Skeletal muscle satellite cell (primary cell): ENCODE measurements around the gene RING1.

Source experiments
- H3K27me3 ChIP-seq: 2 replicates; pipeline ENCODE4 v1.7.0; 2013; ENCODE audit warnings: low read length; ENCODE audit not compliant: control insufficient read depth, insufficient read depth
- H3K36me3 ChIP-seq: 2 replicates; pipeline ENCODE4 v1.7.0; 2013; ENCODE audit warnings: mild to moderate bottlenecking, control low read depth, low read length; ENCODE audit not compliant: insufficient read depth
- H3K4me1 ChIP-seq: 2 replicates; pipeline ENCODE4 v1.7.0; 2013; ENCODE audit warnings: low read length; ENCODE audit not compliant: control insufficient read depth, insufficient read depth
- H3K4me2 ChIP-seq: 2 replicates; pipeline ENCODE4 v1.7.0; 2013; ENCODE audit warnings: mild to moderate bottlenecking, low read length
- H3K4me3 ChIP-seq: 2 replicates; pipeline ENCODE4 v1.7.0; 2013; ENCODE audit warnings: low read length
- H3K9ac ChIP-seq: 2 replicates; pipeline ENCODE4 v1.7.0; 2013; ENCODE audit warnings: mild to moderate bottlenecking, low read depth, low read length, moderate library complexity
- H3K9me3 ChIP-seq: replicated peaks from 2 replicates; pipeline ENCODE4 v1.7.0; 2013; ENCODE audit warnings: mild to moderate bottlenecking, control low read depth, low read length

RING1 gene

DNA sequence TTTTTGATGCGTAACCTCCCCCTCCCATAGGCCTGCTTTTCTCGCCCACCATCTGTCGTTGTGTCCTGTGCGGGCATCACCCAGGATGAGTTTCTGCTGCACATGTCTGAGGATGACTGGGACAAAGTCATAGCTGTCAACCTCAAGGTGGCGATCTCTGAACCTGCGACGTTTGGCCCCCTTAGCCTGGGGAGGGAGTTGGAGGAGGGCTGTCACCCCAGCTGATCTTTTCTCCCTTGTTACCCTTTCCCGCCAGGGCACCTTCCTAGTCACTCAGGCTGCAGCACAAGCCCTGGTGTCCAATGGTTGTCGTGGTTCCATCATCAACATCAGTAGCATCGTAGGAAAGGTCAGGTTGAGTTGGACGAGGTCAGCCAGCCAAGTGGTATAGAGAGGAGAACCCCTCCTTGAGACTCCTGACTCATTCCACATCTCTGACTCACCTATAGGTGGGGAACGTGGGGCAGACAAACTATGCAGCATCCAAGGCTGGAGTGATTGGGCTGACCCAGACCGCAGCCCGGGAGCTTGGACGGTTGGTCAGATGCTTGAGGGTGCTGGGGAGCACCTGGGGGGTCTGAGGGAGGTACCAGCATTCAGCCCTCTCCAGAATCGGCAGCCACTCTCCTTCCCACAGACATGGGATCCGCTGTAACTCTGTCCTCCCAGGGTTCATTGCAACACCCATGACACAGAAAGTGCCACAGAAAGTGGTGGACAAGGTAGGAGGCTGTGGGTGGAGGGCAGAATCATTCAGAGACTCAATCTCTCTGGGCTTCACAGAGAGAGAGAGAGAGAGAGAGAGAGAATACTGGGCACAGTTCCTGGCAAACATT, 2.9 kb upstream of the RING1 start:
- H3K9me3 ChIP-seq: no peaks in the 10 kb centered on the region
- peak overlapping the region; percentile 94 for H3K4me2 ChIP-seq
- peak overlapping the region; percentile 78 for H3K4me3 ChIP-seq
- H3K9ac ChIP-seq: peak overlapping the region; percentile 79
- peaks cover 55% of the 10 kb centered on the region for H3K4me1 ChIP-seq
- H3K27me3 ChIP-seq: no peaks in the 10 kb centered on the region
- peaks cover 36% of the 10 kb centered on the region for H3K36me3 ChIP-seq

DNA sequence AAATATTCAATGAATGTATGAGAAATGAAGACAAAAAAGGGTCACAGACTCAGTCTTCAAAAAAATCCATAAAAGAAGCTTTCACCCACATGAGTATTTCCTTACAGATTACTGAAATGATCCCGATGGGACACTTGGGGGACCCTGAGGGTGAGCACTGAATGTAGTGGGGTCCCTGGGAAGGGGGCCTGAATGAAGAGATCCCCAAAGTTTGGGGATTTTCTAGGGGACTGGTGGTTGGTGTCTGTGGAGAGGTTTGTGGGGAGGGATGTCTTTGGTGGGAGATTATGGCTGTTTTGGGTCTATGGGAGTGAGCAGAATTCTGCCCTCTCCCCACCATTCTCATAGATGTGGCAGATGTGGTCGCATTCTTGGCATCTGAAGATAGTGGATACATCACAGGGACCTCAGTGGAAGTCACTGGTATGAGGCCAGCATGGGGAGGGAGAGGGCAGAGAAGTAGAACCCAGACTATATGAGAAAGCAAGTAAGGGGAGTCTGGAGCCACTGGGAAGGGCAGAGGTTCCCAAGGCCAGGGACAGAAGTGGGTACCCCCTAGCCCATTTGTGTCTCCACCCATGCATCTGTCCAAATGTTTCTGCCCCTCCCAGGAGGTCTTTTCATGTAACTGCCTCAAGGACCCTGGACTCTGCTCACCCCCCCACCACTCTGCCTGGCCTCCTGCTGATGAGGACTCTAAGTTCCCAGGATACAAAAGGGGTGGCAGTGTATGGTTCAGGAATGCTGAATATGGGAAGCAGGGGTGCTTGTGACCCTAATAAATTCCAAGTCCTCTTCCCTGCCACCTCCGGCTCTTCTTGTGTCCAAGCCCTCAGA, 2.1 kb upstream of the RING1 start:
- no peak overlapping the region for H3K4me3 ChIP-seq
- peaks cover 55% of the 10 kb centered on the region for H3K4me1 ChIP-seq
- H3K4me2 ChIP-seq: peak overlapping the region; percentile 94
- H3K9me3 ChIP-seq: no peaks in the 10 kb centered on the region
- peaks cover 42% of the 10 kb centered on the region for H3K36me3 ChIP-seq
- no peak overlapping the region for H3K9ac ChIP-seq
- H3K27me3 ChIP-seq: no peaks in the 10 kb centered on the region

DNA sequence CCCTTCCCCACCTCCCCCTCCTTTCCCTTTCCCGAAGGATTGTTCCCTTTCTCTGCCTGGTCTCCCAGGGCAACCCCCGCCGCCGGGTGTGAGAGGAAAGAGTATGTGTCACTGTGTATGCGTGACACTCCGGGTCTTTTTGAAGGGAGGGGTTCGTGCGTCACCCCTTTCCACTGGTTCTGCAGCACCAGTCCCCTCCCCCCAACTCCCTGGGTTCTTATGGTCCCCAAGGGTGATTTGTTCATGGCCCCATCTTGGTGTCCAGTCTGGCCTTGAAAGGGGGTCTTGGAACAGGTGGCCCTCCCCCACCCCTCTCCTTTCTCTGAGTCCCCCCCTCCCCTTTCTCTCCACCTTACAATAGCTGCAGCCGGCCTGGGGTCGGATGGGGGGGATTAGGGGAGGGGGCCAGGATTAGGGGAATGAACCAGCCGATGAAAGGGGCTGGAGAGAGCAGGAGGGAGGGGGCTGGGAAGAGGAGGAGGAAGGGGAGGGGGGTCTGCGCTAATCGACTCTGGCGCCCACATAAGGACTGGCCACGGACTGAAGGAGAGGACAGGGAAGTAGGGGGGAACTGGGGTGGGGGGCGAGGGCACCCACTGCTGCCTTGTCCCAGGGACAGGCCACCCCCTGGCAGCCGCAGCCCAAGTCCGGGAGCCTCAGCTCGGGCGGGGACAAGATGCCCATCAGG, 1.3 kb upstream of the RING1 start:
- H3K4me2 ChIP-seq: peak overlapping the region; percentile 100
- H3K36me3 ChIP-seq: peaks cover 38% of the 10 kb centered on the region
- peak overlapping the region; percentile 90 for H3K4me3 ChIP-seq
- H3K4me1 ChIP-seq: peaks cover 47% of the 10 kb centered on the region
- H3K9me3 ChIP-seq: no peaks in the 10 kb centered on the region
- peak overlapping the region; percentile 100 for H3K9ac ChIP-seq
- H3K27me3 ChIP-seq: no peaks in the 10 kb centered on the region

DNA sequence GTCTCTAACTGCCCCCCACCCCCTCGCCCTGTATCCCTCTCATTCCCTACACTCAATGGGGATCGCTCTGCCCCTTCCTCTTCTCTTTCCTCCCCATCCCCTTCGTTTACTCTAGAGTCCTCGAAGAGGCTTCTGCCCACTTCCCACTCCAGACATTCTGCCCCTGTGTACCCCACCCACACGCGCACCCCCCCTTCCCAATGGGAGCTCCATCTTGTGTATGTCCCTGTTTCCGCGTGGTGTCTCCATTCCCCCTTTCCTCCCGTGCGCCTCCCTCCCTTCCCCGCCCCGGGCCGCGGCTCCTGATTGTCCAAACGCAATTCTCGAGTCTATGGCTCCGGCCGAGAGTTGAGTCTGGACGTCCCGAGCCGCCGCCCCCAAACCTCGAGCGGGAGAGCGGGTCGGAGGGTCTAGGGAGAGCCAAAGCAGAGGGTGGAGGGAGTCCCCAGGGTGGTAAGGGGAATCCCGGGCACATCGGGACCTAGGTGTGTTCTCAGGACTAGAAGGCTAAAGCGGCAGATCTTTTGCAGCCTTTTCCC, 679 bp upstream of the RING1 start:
- H3K36me3 ChIP-seq: peaks cover 32% of the 10 kb centered on the region
- peak overlapping the region; percentile 90 for H3K4me3 ChIP-seq
- H3K27me3 ChIP-seq: peaks cover under 1% of the 10 kb centered on the region
- peak overlapping the region; percentile 100 for H3K9ac ChIP-seq
- H3K4me2 ChIP-seq: peak overlapping the region; percentile 100
- H3K9me3 ChIP-seq: no peaks in the 10 kb centered on the region
- peaks cover 44% of the 10 kb centered on the region for H3K4me1 ChIP-seq

DNA sequence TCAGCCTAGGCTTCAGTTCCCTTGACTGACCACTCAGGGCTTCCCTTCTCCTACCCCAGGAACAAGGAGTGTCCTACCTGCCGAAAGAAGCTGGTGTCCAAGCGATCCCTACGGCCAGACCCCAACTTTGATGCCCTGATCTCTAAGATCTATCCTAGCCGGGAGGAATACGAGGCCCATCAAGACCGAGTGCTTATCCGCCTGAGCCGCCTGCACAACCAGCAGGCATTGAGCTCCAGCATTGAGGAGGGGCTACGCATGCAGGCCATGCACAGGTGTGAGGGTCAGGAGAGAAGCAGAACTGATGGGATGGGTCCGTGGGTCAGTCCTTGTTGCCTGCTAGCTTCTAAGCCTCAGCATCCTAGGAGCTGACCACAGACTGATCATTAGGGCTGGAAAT, 1.6 kb downstream of the RING1 start:
- Histone ChIP-seq H3K36me3 (peaks cover 16% of the 10 kb centered on the region), H3K9me3 (no peaks in the 10 kb centered on the region), H3K27me3 (peaks cover 12% of the 10 kb centered on the region), H3K4me1 (peaks cover 44% of the 10 kb centered on the region), H3K9ac (no peak overlapping the region), H3K4me2 (no peak overlapping the region), H3K4me3 (no peak overlapping the region)

DNA sequence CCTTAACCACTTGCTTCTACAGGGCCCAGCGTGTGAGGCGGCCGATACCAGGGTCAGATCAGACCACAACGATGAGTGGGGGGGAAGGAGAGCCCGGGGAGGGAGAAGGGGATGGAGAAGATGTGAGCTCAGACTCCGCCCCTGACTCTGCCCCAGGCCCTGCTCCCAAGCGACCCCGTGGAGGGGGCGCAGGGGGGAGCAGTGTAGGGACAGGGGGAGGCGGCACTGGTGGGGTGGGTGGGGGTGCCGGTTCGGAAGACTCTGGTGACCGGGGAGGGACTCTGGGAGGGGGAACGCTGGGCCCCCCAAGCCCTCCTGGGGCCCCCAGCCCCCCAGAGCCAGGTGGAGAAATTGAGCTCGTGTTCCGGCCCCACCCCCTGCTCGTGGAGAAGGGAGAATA, 2.8 kb downstream of the RING1 start:
- H3K9me3 ChIP-seq: no peaks in the 10 kb centered on the region
- H3K9ac ChIP-seq: no peak overlapping the region
- peaks cover 24% of the 10 kb centered on the region for H3K27me3 ChIP-seq
- H3K4me1 ChIP-seq: peaks cover 32% of the 10 kb centered on the region
- no peak overlapping the region for H3K4me3 ChIP-seq
- H3K36me3 ChIP-seq: peaks cover 16% of the 10 kb centered on the region
- no peak overlapping the region for H3K4me2 ChIP-seq

DNA sequence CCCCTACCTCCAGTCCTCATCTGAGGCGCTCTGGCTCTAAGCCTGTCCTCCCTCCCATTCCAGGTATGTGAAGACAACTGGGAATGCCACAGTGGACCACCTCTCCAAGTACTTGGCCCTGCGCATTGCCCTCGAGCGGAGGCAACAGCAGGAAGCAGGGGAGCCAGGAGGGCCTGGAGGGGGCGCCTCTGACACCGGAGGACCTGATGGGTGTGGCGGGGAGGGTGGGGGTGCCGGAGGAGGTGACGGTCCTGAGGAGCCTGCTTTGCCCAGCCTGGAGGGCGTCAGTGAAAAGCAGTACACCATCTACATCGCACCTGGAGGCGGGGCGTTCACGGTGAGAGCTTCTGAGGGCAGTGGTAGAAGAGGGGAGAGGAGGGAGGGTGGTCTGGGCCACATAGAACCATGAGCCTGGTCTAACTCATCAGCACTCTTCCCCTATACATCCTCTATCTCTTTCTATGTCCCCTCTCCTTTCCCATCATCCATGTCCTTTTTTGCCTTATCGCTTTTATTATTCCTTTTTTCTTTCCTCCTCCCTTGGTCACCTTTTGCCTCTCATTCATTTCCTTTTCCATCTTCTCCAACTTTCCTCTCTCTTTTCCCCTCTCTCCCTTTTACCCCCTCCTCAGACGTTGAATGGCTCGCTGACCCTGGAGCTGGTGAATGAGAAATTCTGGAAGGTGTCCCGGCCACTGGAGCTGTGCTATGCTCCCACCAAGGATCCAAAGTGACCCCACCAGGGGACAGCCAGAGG, 3.5 kb downstream of the RING1 start:
- Histone ChIP-seq H3K9me3 (no peaks in the 10 kb centered on the region), H3K27me3 (peaks cover 30% of the 10 kb centered on the region), H3K9ac (no peak overlapping the region), H3K36me3 (peaks cover 16% of the 10 kb centered on the region), H3K4me1 (peaks cover 26% of the 10 kb centered on the region), H3K4me2 (no peak overlapping the region), H3K4me3 (no peak overlapping the region)

DNA sequence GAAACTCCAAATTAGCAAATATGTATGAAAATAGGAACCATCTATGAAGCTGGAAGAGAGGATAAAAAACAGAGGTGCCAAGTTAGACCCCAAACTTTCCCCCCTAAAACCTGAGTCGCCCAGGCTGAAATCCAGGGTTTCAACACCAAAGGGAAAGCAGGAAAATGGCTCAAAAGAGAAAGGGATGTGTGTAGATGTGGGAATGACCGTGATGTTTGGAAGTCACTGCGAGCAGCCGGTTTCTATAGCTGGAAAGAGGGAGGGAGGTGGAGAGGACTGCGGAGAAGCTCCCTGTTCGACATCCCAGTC, 4.5 kb downstream of the RING1 start:
- peaks cover 16% of the 10 kb centered on the region for H3K36me3 ChIP-seq
- no peaks in the 10 kb centered on the region for H3K9me3 ChIP-seq
- H3K4me2 ChIP-seq: peak overlapping the region; percentile 94
- peaks cover 21% of the 10 kb centered on the region for H3K4me1 ChIP-seq
- peaks cover 30% of the 10 kb centered on the region for H3K27me3 ChIP-seq
- H3K9ac ChIP-seq: peak overlapping the region; percentile 55
- peak overlapping the region; percentile 71 for H3K4me3 ChIP-seq

DNA sequence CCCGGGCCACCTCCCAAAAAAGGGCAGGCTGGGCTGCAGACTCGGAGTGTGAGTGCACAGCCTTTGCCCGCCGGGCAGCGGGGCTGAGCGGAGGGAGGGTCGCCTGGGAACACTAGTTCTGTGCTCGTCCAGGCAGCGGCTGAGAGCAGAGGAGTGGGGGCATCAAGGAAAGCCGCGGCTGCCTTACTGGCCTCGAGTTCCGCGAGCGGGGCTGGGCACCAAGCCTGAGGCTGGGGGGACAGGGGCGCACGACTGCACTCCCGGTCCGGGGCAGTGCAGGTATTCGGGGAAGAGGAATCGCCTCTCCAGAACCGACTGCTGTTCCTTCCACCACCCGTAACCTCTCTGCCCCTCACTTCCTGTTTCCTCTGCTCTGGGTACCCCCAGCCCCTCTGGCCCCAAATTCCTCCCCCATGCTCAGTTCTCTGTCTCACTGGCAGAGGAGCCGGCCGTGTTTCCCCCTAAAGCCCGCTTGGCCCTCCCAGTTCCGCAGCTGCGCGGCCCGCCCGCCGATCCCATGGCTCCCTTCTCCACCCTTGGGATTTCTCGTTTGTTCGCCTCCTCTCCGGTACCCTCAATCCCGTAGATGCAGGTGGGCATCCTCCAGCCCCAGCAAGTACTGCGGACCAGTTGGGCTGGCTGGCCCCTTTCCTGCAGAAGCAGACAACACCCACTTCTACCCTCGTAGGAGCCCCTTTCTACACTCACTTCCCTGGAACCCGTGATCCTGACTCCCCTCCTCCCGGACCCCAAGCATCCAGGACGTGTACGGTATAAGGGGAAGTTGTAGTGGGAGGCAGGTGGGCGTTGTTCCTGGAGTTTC, 5.1 kb downstream of the RING1 start:
- peaks cover 21% of the 10 kb centered on the region for H3K4me1 ChIP-seq
- peaks cover 16% of the 10 kb centered on the region for H3K36me3 ChIP-seq
- peak overlapping the region; percentile 94 for H3K4me2 ChIP-seq
- H3K27me3 ChIP-seq: peaks cover 33% of the 10 kb centered on the region
- H3K4me3 ChIP-seq: peak overlapping the region; percentile 71
- H3K9me3 ChIP-seq: no peaks in the 10 kb centered on the region
- H3K9ac ChIP-seq: peak overlapping the region; percentile 55

DNA sequence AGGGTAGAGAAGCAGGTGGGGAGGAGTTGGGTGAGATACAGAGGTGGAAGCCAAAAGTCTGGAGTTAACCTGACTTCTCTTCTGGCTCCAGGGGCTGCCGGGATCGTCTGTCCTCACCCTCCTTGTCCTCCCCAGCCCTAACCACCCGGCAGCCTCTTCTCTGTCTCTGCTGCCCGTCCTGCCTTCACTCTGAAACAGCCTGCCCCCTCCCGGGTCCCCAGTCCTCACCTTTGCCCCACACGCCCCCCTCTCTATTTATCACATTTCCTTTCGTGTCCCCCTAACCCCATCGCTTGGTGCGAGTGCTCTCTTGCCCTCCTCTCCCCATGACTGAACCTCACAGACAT, 5.7 kb downstream of the RING1 start:
- H3K36me3 ChIP-seq: peaks cover 16% of the 10 kb centered on the region
- H3K4me3 ChIP-seq: peak overlapping the region; percentile 71
- H3K4me1 ChIP-seq: peaks cover 17% of the 10 kb centered on the region
- no peaks in the 10 kb centered on the region for H3K9me3 ChIP-seq
- peak overlapping the region; percentile 94 for H3K4me2 ChIP-seq
- peaks cover 35% of the 10 kb centered on the region for H3K27me3 ChIP-seq
- peak overlapping the region; percentile 55 for H3K9ac ChIP-seq
